SU-DHL-6 (cell line): ENCODE data around the gene TGFBRAP1.
A peak's percentile ranks its signal among the peaks of the same experiment; 100 is the strongest.

Source experiments
- H2AFZ ChIP-seq: fragments of 200-600 bp; sonication (generic); 2 replicates; pipeline ENCODE4 v1.6.1; 2014; ENCODE audit warnings: low read depth, mild to moderate bottlenecking, moderate library complexity, mixed read lengths, antibody characterized with exemption, low read length; ENCODE audit not compliant: severe bottlenecking
- H3F3A ChIP-seq: fragments of 200-600 bp; shearing (Covaris generic); 2 replicates; pipeline ENCODE4 v1.6.0; 2016; ENCODE audit warnings: antibody characterized with exemption, mild to moderate bottlenecking; ENCODE audit not compliant: insufficient read depth
- H3K27ac ChIP-seq: fragments of 200-600 bp; sonication (generic); 2 replicates; pipeline ENCODE4 v1.5.1; 2016; ENCODE audit warnings: low read depth, mild to moderate bottlenecking, low read length, moderate library complexity, mixed read lengths
- H3K27me3 ChIP-seq: fragments of 200-600 bp; sonication (generic), shearing (Covaris generic); 2 replicates; pipeline ENCODE4 v1.6.0; 2014; ENCODE audit warnings: mild to moderate bottlenecking, low read length
- H3K36me3 ChIP-seq: fragments of 200-600 bp; sonication (generic); 2 replicates; pipeline ENCODE4 v1.6.1; 2014; ENCODE audit warnings: mild to moderate bottlenecking, low read length, mixed read lengths
- H3K4me2 ChIP-seq: fragments of 300-600, 200-600 bp; shearing (Covaris generic), sonication (generic); 2 replicates; pipeline ENCODE4 v1.6.0; 2014; ENCODE audit warnings: low read length, low read depth, mild to moderate bottlenecking; ENCODE audit not compliant: poor library complexity, severe bottlenecking
- H3K4me3 ChIP-seq: fragments of 200-600 bp; sonication (generic); 2 replicates; pipeline ENCODE4 v1.5.1; 2014; ENCODE audit warnings: antibody characterized with exemption, low read length, mild to moderate bottlenecking, mixed read lengths; ENCODE audit not compliant: insufficient read depth, poor library complexity, severe bottlenecking
- H3K79me2 ChIP-seq: fragments of 200-600 bp; sonication (generic); 2 replicates; pipeline ENCODE4 v1.6.1; 2014; ENCODE audit warnings: mild to moderate bottlenecking, low read length, moderate library complexity; ENCODE audit not compliant: insufficient read depth
- H3K9ac ChIP-seq: fragments of 200-600 bp; sonication (generic); 2 replicates; pipeline ENCODE4 v1.7.0; 2014; ENCODE audit warnings: mild to moderate bottlenecking, low read length
- H3K9me2 ChIP-seq: fragments of 200-600 bp; sonication (generic); replicated peaks from 2 replicates; pipeline ENCODE4 v1.6.1; 2014; ENCODE audit warnings: low read length; ENCODE audit not compliant: insufficient read depth
- H3K9me3 ChIP-seq: fragments of 200-600 bp; sonication (generic); 2 replicates; pipeline ENCODE4 v1.6.1; 2014; ENCODE audit warnings: low read length, mixed read lengths; ENCODE audit not compliant: insufficient read depth
- H4K20me1 ChIP-seq: fragments of 200-600 bp; sonication (generic); 2 replicates; pipeline ENCODE4 v1.6.1; 2014; ENCODE audit warnings: low read depth, mild to moderate bottlenecking, antibody characterized with exemption, low read length, moderate library complexity, mixed read lengths
- EZH2phosphoT487 ChIP-seq: fragments of 200-600 bp; sonication (generic), shearing (Covaris generic); conservative IDR thresholded peaks from 2 replicates; pipeline ENCODE4 v1.6.1; 2018; ENCODE audit warnings: mild to moderate bottlenecking, antibody characterized with exemption, low read length, moderate library complexity, mixed read lengths
- TF ChIP-seq, protein P1 (sequence below): fragments of 200-600 bp; sonication (generic); IDR thresholded peaks from one replicate; pipeline ENCODE4 v1.5.1; 2017; ENCODE audit warnings: antibody characterized with exemption, mild to moderate bottlenecking, low read length, moderate library complexity; ENCODE audit not compliant: insufficient read depth, poor library complexity, severe bottlenecking

The TGFBRAP1 gene

DNA sequence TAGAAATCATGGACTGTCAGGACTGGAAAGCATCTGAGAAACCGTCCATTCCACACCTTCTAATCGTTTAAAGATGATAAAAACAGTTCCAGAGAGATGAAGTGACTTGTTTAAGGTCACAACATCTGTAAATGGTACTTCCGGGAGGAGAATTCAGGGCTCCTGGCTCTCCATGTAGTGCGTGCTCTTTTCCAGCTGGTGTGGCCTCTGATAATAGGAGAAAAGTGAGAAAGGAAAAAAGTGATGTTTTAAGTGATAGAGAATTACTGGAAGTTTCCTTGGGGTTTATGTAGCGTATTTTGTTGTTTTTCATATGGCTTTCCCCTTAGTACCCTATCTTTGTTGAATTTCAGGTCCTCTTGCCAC, 8.5 kb upstream of the TGFBRAP1 start:
- Histone ChIP-seq H3K4me2 (peak overlapping the region; percentile 79), H3K27ac (no peak overlapping the region), H3K9ac (peak overlapping the region; percentile 81), H3K27me3 (no peaks in the 10 kb centered on the region), H3K9me3 (no peaks in the 10 kb centered on the region), H3F3A (no peaks in the 10 kb centered on the region), H3K9me2 (no peaks in the 10 kb centered on the region), H3K4me3 (peak overlapping the region; percentile 99), H2AFZ (peak overlapping the region; percentile 29), H3K79me2 (peaks cover 52% of the 10 kb centered on the region), H4K20me1 (peaks cover 3% of the 10 kb centered on the region; the same call in 1 of the 2 replicates), H3K36me3 (peaks cover 21% of the 10 kb centered on the region)
- no peak for TF ChIP-seq EZH2phosphoT487
- TF ChIP-seq, protein P1, sequence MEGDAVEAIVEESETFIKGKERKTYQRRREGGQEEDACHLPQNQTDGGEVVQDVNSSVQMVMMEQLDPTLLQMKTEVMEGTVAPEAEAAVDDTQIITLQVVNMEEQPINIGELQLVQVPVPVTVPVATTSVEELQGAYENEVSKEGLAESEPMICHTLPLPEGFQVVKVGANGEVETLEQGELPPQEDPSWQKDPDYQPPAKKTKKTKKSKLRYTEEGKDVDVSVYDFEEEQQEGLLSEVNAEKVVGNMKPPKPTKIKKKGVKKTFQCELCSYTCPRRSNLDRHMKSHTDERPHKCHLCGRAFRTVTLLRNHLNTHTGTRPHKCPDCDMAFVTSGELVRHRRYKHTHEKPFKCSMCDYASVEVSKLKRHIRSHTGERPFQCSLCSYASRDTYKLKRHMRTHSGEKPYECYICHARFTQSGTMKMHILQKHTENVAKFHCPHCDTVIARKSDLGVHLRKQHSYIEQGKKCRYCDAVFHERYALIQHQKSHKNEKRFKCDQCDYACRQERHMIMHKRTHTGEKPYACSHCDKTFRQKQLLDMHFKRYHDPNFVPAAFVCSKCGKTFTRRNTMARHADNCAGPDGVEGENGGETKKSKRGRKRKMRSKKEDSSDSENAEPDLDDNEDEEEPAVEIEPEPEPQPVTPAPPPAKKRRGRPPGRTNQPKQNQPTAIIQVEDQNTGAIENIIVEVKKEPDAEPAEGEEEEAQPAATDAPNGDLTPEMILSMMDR = no peak

DNA sequence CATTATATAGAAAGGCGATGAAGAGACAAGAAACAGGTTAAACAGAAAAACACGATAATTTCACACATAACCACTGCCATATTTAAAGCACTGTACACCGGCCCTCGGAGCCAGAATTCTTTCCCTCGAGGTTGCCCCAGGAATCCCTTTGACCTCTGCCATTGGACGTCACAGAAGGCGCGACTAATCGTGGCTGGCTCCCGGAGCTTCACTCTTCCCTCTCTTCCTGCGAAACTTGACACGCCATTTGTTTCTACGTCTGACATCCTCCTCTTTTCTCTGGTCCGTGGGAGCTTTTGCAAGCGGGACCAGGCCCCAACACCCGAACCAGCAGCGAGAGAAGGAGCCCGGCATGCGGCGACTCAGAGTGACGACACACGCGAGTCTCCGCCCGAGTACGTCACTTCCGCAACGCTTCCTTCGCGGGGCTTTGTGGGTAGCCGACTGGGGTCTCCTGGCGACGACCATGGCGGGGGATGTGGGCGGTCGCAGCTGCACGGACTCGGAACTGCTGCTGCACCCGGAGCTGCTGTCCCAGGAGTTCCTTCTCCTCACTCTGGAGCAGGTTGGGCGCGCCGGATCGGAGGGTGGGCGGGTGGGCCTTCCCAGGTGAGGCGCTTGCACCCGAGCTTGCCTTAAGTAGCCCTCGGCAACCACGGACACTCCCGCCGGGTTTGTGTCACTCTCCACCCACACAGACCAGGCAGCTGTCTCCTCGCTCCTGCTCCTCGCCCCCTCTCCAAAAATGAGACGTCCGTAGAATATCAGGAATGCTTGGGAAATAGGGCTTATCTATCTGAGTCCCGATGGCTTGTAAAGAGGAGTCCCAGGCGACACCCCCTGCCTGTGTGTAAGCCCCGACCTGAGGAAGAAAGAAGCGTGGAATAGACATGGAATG, 7.8 kb upstream of the TGFBRAP1 start, which contains the start of gene C2orf49:
Gene C2orf49 (plus strand): TSS at position 419 of the 898 bp plus-strand sequence. CDS start 48 bp downstream, at position 467.
- H3K36me3 ChIP-seq = peaks cover 15% of the 10 kb centered on the region; the same call in 1 of the 2 replicates
- peak within 1 kb of the TSS; percentile 99 for H3K4me3 ChIP-seq
- H3K9me3 ChIP-seq = no peaks in the 10 kb centered on the region
- H3K4me2 ChIP-seq = peak within 1 kb of the TSS; percentile 79
- no peak for TF ChIP-seq EZH2phosphoT487
- TF ChIP-seq, protein P1 = no peak
- H3K27ac ChIP-seq = peak within 1 kb of the TSS; percentile 68
- peak within 1 kb of the TSS; percentile 91 for H2AFZ ChIP-seq
- peaks cover 3% of the 10 kb centered on the region; the same call in 1 of the 2 replicates for H4K20me1 ChIP-seq
- H3K9me2 ChIP-seq = no peaks in the 10 kb centered on the region
- no peaks in the 10 kb centered on the region for H3F3A ChIP-seq
- H3K27me3 ChIP-seq = no peaks in the 10 kb centered on the region
- peaks cover 52% of the 10 kb centered on the region for H3K79me2 ChIP-seq
- peak within 1 kb of the TSS; percentile 81 for H3K9ac ChIP-seq

DNA sequence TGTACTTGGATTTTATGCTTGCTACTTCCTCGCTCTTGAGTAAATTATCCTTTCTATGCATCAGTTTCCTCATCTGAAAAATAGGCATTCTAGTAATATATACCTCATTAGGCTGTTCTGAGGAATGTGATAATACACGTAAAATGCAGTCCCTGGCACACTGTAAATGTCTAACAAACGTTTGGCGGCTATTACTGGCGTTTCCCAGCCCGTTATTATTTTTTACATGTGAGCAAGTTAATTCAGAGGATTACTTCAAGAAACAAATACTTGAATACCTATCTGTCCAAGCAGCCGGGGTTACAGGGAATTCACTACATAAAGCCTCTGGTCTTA, 7.2 kb upstream of the TGFBRAP1 start:
- H3K4me3 ChIP-seq = peak overlapping the region; percentile 99

More for the DNA sequence above, 7.2 kb upstream of the TGFBRAP1 start:
- TF ChIP-seq, protein P1 = no peak
- no peak for TF ChIP-seq EZH2phosphoT487
- H3K79me2 ChIP-seq = peaks cover 52% of the 10 kb centered on the region
- H3K36me3 ChIP-seq = peaks cover 12% of the 10 kb centered on the region; the same call in 1 of the 2 replicates
- H3F3A ChIP-seq = no peaks in the 10 kb centered on the region
- peak overlapping the region; percentile 91 for H2AFZ ChIP-seq
- peaks cover 3% of the 10 kb centered on the region; the same call in 1 of the 2 replicates for H4K20me1 ChIP-seq
- H3K27me3 ChIP-seq = no peaks in the 10 kb centered on the region
- H3K4me2 ChIP-seq = peak overlapping the region; percentile 79
- H3K9me2 ChIP-seq = no peaks in the 10 kb centered on the region
- peak overlapping the region; percentile 68; the same call in 1 of the 2 replicates for H3K27ac ChIP-seq
- H3K9ac ChIP-seq = peak overlapping the region; percentile 81
- H3K9me3 ChIP-seq = no peaks in the 10 kb centered on the region
